H9 (cell line): ENCODE results near the gene NDST1. TPM values are rescaled to one million over a fixed set of nuclear protein-coding genes. Genes with fewer than 3 reads are reported as not detected.

ENCODE experiments used
- DNase-seq: peaks from one replicate; pipeline ENCODE4 v3.0.0-alpha.2; 2017
- H2AFZ ChIP-seq: one replicate; pipeline ENCODE4 v1.6.1; 2013; ENCODE audit warnings: mild to moderate bottlenecking, low read length, control low read depth, moderate library complexity
- H2AK5ac ChIP-seq: 2 replicates; pipeline ENCODE4 v1.6.1; 2013; ENCODE audit warnings: low read length, control low read depth, mixed read lengths; ENCODE audit not compliant: insufficient read length
- H2BK120ac ChIP-seq: one replicate; pipeline ENCODE4 v1.6.1; 2013; ENCODE audit warnings: low read depth, mild to moderate bottlenecking, low read length, control low read depth, inconsistent platforms; ENCODE audit not compliant: poor library complexity, severe bottlenecking
- H2BK12ac ChIP-seq: 2 replicates; pipeline ENCODE4 v1.6.1; 2013; ENCODE audit warnings: low read length, control low read depth, mixed read lengths, low read depth; ENCODE audit not compliant: insufficient read length
- H2BK15ac ChIP-seq: 2 replicates; pipeline ENCODE4 v1.6.1; 2013; ENCODE audit warnings: low read depth, low read length, control low read depth
- H2BK20ac ChIP-seq: one replicate; pipeline ENCODE4 v1.6.1; 2013; ENCODE audit warnings: low read depth, mild to moderate bottlenecking, low read length, control low read depth, inconsistent platforms; ENCODE audit not compliant: poor library complexity, severe bottlenecking
- H2BK5ac ChIP-seq: 2 replicates; pipeline ENCODE4 v1.6.1; 2013; ENCODE audit warnings: low read length, control low read depth, mixed read lengths; ENCODE audit not compliant: insufficient read length
- H3K14ac ChIP-seq: 2 replicates; pipeline ENCODE4 v1.6.1; 2013; ENCODE audit warnings: low read length, control low read depth; ENCODE audit not compliant: insufficient read depth
- H3K18ac ChIP-seq: 2 replicates; pipeline ENCODE4 v1.6.1; 2013; ENCODE audit warnings: low read depth, mild to moderate bottlenecking, mixed read lengths, low read length, control low read depth; ENCODE audit not compliant: insufficient read length
- H3K23ac ChIP-seq: 2 replicates; pipeline ENCODE4 v1.6.1; 2013; ENCODE audit warnings: low read length, control low read depth, mixed read lengths, low read depth; ENCODE audit not compliant: insufficient read length
- H3K23me2 ChIP-seq: 2 replicates; pipeline ENCODE4 v1.6.1; 2013; ENCODE audit warnings: low read depth, mild to moderate bottlenecking, mixed read lengths, low read length, control low read depth; ENCODE audit not compliant: insufficient read length, poor library complexity, severe bottlenecking
- H3K27ac ChIP-seq: 2 replicates; pipeline ENCODE4 v1.5.1; 2013; ENCODE audit warnings: low read length, control low read depth, mixed read lengths, low read depth; ENCODE audit not compliant: insufficient read length
- H3K27me3 ChIP-seq: 2 replicates; pipeline ENCODE4 v1.6.1; 2013; ENCODE audit warnings: low read length, control low read depth, inconsistent platforms; ENCODE audit not compliant: insufficient read depth
- H3K4ac ChIP-seq: 2 replicates; pipeline ENCODE4 v1.6.1; 2013; ENCODE audit warnings: low read depth, mild to moderate bottlenecking, control low read depth, inconsistent platforms, low read length, moderate library complexity
- H3K4me1 ChIP-seq: 2 replicates; pipeline ENCODE4 v1.6.1; 2013; ENCODE audit warnings: low read length, control low read depth, inconsistent platforms; ENCODE audit not compliant: insufficient read depth
- H3K4me2 ChIP-seq: 2 replicates; pipeline ENCODE4 v1.6.1; 2013; ENCODE audit warnings: low read length, control low read depth, mixed read lengths; ENCODE audit not compliant: insufficient read length, insufficient read depth
- H3K56ac ChIP-seq: 2 replicates; pipeline ENCODE4 v1.6.1; 2013; ENCODE audit warnings: low read depth, mild to moderate bottlenecking, mixed read lengths, low read length, control low read depth; ENCODE audit not compliant: insufficient read length
- H3K79me1 ChIP-seq: 2 replicates; pipeline ENCODE4 v1.6.1; 2013; ENCODE audit warnings: low read depth, mild to moderate bottlenecking, moderate library complexity, low read length, control low read depth, inconsistent platforms; ENCODE audit not compliant: insufficient read depth, poor library complexity, severe bottlenecking
- H3K79me2 ChIP-seq: 2 replicates; pipeline ENCODE4 v1.6.1; 2013; ENCODE audit warnings: low read length, control low read depth, inconsistent platforms; ENCODE audit not compliant: insufficient read depth
- H3K9ac ChIP-seq: 2 replicates; pipeline ENCODE4 v1.6.1; 2013; ENCODE audit warnings: low read length, control low read depth, mixed read lengths; ENCODE audit not compliant: insufficient read length; ENCODE audit errors: extremely low read depth
- H3K9me3 ChIP-seq: one replicate; pipeline ENCODE4 v1.6.1; 2013; ENCODE audit warnings: low read depth, low read length, inconsistent platforms; ENCODE audit not compliant: control insufficient read depth
- H3T11ph ChIP-seq: one replicate; pipeline ENCODE4 v1.6.1; 2013; ENCODE audit warnings: mild to moderate bottlenecking, low read length, control low read depth, inconsistent platforms
- H4K20me1 ChIP-seq: one replicate; pipeline ENCODE4 v1.6.1; 2013; ENCODE audit not compliant: control insufficient read depth, insufficient read length, insufficient read depth
- H4K5ac ChIP-seq: 2 replicates; pipeline ENCODE4 v1.6.1; 2013; ENCODE audit warnings: low read depth, mild to moderate bottlenecking, mixed read lengths, low read length, control low read depth; ENCODE audit not compliant: insufficient read length
- H4K8ac ChIP-seq: replicated peaks from 2 replicates; pipeline ENCODE4 v1.6.1; 2013; ENCODE audit warnings: low read length, control low read depth, mixed read lengths, low read depth; ENCODE audit not compliant: insufficient read length
- H4K91ac ChIP-seq: 2 replicates; pipeline ENCODE4 v1.6.1; 2013; ENCODE audit warnings: low read depth, mild to moderate bottlenecking, moderate library complexity, mixed read lengths, low read length, control low read depth; ENCODE audit not compliant: insufficient read length
- H3K27ac Mint-ChIP-seq, 3 experiments: 2 replicates in 2 of 3; 3 replicates in 1 of 3; pipeline ENCODE4 v1.8.0; 2020 to 2021; ENCODE audit warnings: mixed read lengths in 3 of 3, mild to moderate bottlenecking in 1 of 3, moderate library complexity in 1 of 3
- H3K27me3 Mint-ChIP-seq: 2 replicates; pipeline ENCODE4 v1.8.0; 2021; ENCODE audit warnings: low read depth, mild to moderate bottlenecking, moderate library complexity, mixed read lengths
- H3K36me3 Mint-ChIP-seq, 3 experiments: 2 replicates in 2 of 3; 3 replicates in 1 of 3; pipeline ENCODE4 v1.8.0; 2020 to 2021; ENCODE audit warnings: low read depth in 3 of 3, mixed read lengths in 3 of 3; ENCODE audit not compliant: insufficient read depth in 1 of 3
- H3K4me1 Mint-ChIP-seq, 2 experiments: 2 replicates each; pipeline ENCODE4 v1.8.0; 2020; ENCODE audit warnings: mixed read lengths in 2 of 2
- H3K4me3 Mint-ChIP-seq, 2 experiments: 2 replicates in 1 of 2; 3 replicates in 1 of 2; pipeline ENCODE4 v1.8.0; 2020 to 2021; ENCODE audit warnings: mild to moderate bottlenecking in 2 of 2, mixed read lengths in 2 of 2, moderate library complexity in 1 of 2
- H3K9me3 Mint-ChIP-seq, 2 experiments: 2 replicates in 1 of 2; 3 replicates in 1 of 2; pipeline ENCODE4 v1.8.0; 2020; ENCODE audit warnings: mild to moderate bottlenecking in 2 of 2, mixed read lengths in 2 of 2, moderate library complexity in 1 of 2
- CTCF ChIP-seq: fragments of 200-600 bp; sonication (generic); conservative IDR thresholded peaks from 3 replicates; pipeline ENCODE4 v1.8.0; 2021; ENCODE audit warnings: antibody characterized with exemption, mild to moderate bottlenecking
- WGBS: extraction: QIAGEN DNeasy Blood & Tissue Kit; methylation state at CpG from one replicate; pipeline ENCODE4 v1.1.7; 2013; ENCODE audit warnings: missing lambda C conversion rate, low lambda C conversion rate, mixed read lengths; ENCODE audit not compliant: insufficient read length; ENCODE audit errors: extremely low coverage; 5-methylcytosine and 5-hydroxymethylcytosine counted together
- total RNA-seq: library from RNA; stranded (reverse); gene quantifications from 2 replicates; pipeline ENCODE4 v1.2.1, GENCODE V29; 2021

Gene NDST1
- total RNA-seq, 1 experiment from 2014 or later, result 65.5 TPM

DNA sequence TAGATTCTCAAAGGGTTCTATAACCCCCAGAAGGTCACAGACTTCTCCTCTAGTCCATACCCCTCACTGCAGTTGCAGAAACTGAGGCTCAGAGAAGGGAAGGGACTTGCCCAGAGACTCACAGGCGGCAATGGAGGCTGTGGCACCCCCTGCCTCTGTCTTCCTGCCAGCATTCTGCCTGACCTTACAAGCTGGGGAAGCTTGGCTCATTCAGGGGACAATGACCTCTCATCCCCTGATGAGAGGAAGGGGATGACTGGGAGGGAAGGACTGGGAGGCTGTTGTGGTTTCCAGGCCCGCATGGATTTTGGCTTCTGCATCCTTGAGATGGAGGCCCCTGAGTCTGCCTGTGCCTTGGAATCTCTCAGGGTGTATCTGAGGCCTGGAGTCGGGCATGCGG is 897 bp downstream of the NDST1 start:
- Histone ChIP-seq H3K18ac (no peak overlapping the region), H3T11ph (no peak overlapping the region), H2BK5ac (no peak overlapping the region), H3K4ac (no peak overlapping the region), H3K27ac (no peak overlapping the region), H3K14ac (no peak overlapping the region), H2BK120ac (no peak overlapping the region), H3K79me1 (peaks cover 2% of the 10 kb centered on the region), H4K20me1 (no peaks in the 10 kb centered on the region), H2BK20ac (no peak overlapping the region), H4K8ac (no peak overlapping the region), H2BK15ac (no peak overlapping the region), H3K9ac (no peak overlapping the region), H3K23ac (no peak overlapping the region), H2AFZ (no peak overlapping the region), H3K23me2 (no peaks in the 10 kb centered on the region), H3K4me1 (peaks cover 3% of the 10 kb centered on the region; the same call in 1 of the 2 replicates), H3K79me2 (peaks cover 8% of the 10 kb centered on the region; the same call in 1 of the 2 replicates), H4K5ac (no peak overlapping the region), H2AK5ac (no peak overlapping the region), H3K9me3 (no peaks in the 10 kb centered on the region), H2BK12ac (no peak overlapping the region), H3K27me3 (no peaks in the 10 kb centered on the region), H4K91ac (no peak overlapping the region), H3K4me2 (no peak overlapping the region), H3K56ac (no peak overlapping the region)
- no peak for DNase-seq
- H3K4me1 Mint-ChIP-seq, result peaks cover 61 to 68% of the 10 kb centered on the region in 2 experiments
- peak overlapping the region; percentile 11 to 90 (median 62); a peak in 3 of 7 replicates for H3K27ac Mint-ChIP-seq
- TF ChIP-seq CTCF, result no peak
- no peaks in the 10 kb centered on the region for H3K36me3 Mint-ChIP-seq
- H3K27me3 Mint-ChIP-seq, result no peaks in the 10 kb centered on the region
- peak overlapping the region in 1 of 2 experiments; percentile 20; a peak in 1 of 5 replicates for H3K4me3 Mint-ChIP-seq
- no CpG with 5 or more reads among the region's 4 CpGs for WGBS
- no peaks in the 10 kb centered on the region for H3K9me3 Mint-ChIP-seq
